Astrocyte of the spinal cord (primary cell): Measurements from ENCODE around the gene FTH1.

ENCODE experiments used
- DNase-seq: peaks from one replicate; pipeline ENCODE4 v3.0.0; 2011; ENCODE audit warnings: low read depth, low spot score
- H3K4me3 ChIP-seq: 2 replicates; pipeline ENCODE4 v1.5.1; 2011; ENCODE audit warnings: low read depth, mild to moderate bottlenecking, low read length, moderate library complexity
- in situ Hi-C: cut with HindIII; loops from 2 replicates; pipeline ENCODE4 v1.10.0; 2017; ENCODE audit warnings: low sequenced_read_pairs
- TF ChIP-seq, protein P1 (sequence below): IDR thresholded peaks from 2 replicates; pipeline ENCODE4 v1.5.1; 2012; ENCODE audit warnings: low read depth, mild to moderate bottlenecking, low read length, inconsistent platforms

FTH1 gene

DNA sequence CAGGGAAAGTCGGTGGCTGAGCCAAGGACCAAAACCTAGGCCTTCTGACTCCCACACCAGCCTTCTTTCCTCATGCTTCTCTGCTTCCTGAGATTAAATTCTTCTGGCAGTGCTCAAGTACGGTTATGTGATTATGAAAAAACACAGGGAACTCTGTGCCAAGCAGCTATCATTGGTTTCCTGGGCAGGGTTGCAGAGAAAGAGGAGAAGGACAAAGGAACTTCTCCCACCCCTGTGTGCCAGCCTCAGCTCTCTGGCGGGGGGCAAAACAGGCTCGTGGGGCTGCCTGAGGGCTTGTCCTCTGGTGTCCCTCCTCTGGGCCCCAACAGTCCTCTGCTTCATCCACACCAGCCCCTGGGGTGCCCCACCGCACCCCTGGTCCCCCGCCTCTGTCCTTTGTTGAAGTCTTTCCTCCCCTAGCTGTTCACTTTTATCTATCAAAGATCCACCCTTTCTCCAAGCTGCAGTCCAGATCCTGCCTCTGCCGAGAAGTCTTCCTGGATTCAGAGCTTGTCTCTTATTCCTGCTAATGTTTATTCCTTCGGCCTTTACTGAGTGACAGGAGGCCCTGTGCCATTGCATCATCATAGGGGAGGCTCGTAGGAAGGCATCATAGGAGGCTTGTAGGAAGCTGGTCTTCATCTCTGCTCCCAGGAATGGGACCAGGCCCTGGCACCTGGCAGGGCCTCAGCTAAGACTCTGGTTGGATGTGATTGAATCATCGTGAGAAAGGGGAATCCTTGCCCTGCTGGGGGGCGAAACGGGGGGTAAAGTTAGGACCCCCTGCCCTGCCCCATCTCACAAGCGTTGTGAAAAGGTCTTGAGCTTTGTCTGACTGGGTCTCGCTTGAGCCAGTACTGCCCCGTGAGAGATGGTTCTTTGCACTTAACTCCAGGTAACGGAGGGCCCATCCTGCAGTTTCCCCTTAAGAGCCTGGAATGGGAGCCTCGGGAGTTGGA lies 11.5 kb upstream of the FTH1 start:
- DNase-seq = peak; percentile 37
- H3K4me3 ChIP-seq = no peak overlapping the region
- in situ Hi-C loops = no loop called here
- TF ChIP-seq, protein P1, sequence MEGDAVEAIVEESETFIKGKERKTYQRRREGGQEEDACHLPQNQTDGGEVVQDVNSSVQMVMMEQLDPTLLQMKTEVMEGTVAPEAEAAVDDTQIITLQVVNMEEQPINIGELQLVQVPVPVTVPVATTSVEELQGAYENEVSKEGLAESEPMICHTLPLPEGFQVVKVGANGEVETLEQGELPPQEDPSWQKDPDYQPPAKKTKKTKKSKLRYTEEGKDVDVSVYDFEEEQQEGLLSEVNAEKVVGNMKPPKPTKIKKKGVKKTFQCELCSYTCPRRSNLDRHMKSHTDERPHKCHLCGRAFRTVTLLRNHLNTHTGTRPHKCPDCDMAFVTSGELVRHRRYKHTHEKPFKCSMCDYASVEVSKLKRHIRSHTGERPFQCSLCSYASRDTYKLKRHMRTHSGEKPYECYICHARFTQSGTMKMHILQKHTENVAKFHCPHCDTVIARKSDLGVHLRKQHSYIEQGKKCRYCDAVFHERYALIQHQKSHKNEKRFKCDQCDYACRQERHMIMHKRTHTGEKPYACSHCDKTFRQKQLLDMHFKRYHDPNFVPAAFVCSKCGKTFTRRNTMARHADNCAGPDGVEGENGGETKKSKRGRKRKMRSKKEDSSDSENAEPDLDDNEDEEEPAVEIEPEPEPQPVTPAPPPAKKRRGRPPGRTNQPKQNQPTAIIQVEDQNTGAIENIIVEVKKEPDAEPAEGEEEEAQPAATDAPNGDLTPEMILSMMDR = no peak

DNA sequence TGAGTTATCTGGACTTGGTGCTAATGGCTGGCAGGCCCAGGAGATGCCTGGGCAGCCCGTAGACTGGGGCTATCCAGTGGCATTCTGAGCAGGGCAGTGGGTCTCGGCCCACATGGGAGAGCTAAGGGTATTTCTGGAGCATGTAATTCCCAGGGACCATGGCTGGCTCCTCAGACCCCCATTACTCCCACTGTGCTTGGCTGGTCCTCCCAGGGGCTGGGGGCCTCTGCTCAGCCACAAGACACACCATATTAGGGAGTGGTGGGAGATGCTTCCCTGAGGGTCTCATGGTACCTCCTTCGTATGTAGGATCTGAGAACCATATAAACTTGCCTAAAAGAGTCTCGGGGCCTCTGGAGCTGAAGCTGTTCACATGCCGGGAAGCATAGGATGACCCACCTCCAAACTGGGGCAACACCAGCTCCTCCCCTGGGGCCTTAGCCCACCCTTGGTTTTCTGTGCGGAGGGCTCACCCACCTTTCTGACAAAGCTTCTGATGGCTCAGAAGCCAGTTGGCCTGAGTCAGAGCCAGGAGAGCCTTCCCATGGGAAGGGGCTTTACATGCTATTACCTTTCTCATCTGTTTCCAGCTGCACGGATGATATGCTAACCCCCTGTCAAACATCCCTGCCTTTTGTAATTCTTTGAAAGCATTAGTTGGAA lies 9.5 kb upstream of the FTH1 start:
- no peak for DNase-seq
- TF ChIP-seq, protein P1 = no peak
- H3K4me3 ChIP-seq = no peak overlapping the region
- in situ Hi-C loops = no loop called here

DNA sequence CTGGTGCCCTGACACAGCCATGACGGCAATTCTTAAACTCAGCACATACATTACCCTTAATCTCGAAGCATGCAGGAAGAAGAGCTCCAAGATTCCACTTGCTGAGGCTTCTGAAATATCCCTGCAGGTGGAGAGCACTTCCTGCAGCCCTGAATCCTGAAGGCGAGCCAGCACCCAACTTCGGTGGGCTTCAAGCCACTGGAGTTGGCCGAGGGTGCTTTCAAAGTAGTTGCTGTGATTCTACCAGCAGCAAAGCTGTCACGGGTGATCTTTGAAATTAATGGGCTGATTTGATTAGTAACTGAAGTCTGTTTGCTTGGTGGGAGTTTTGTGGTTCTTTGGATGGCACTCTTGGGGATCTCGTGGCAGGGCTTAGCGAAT lies 9.0 kb upstream of the FTH1 start:
- H3K4me3 ChIP-seq = no peak overlapping the region
- no peak for DNase-seq
- TF ChIP-seq, protein P1 = no peak
- in situ Hi-C loops = no loop called here

DNA sequence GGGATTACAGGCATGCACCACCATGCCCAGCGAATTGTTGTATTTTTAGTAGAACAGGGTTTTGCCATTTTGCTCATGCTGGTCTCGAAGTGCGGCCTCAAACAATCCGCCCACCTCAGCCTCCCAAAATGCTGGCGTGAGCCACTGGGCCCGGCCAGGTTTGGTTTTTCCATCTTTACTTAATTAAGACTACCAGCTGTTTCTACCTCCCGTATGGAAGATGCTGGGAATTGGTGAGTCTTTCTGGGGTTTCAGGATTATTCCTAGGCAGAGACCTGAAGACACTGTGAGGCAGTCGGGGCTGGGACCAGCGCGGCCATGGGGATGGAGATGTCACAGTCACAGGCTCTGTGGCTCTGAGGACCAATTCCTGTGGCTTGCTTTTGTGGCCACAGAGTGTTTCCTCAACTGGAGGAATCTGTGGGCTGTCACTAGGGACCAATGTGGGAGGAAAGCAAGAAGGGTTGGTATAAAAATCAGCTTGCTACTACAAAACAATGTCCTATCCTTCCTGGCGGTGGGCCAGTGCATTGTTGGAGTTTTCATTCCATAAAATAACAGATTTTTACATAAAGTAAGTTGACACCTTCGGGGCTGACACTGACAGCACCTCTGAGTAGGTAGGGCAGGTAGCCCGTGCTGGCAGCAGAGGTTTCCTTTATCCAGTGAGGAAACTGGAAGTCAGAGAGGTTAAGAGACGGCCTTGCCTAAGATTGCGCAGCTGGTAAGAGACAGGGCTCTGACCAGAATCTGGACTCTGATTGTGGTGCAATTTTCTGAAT lies 8.4 kb upstream of the FTH1 start:
- no peak for DNase-seq
- no peak overlapping the region for H3K4me3 ChIP-seq
- in situ Hi-C loops = no loop called here
- TF ChIP-seq, protein P1 = no peak

DNA sequence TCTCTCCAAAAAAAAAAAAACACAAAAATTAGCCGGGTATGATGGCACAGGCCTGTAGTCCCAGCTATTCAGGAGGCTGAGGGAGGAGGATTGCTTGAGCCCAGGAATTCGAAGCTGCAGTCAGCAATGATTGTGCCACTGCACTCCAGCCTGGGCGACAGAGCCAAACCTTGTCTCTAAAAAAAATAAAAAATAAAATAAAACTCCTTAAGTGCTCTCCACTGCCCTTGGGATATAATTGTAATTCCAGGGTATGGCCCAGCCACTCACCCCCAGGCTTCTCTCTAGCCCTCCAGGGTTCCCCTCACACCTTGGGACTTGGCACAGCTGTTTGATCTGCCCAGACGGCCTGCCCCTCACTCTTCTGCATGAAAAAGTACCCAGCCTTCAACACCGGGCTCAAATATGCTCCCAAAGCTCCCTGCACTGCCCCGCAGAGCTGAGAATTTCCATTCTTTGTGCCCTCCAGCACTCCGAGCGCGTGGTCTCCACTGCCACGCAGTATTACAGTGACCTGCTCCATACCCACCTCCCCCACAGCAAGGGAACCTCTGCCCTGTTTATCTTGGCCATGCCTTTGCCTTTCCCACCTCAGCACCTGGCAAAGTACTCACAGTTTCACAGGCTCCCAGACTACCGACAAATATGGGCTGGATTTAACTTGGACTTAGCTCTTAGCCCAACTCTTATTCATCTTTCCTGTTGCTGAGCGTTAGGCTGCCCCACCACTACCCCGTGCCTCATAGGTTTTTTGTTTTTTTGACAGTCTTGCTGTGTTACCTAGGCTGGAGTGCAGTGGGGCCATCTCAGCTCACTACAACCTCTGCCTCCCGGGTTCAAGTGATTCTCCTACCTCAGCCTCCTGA lies 7.6 kb upstream of the FTH1 start:
- H3K4me3 ChIP-seq = no peak overlapping the region
- in situ Hi-C loops = no loop called here
- TF ChIP-seq, protein P1 = no peak
- no peak for DNase-seq
